Measurements from ENCODE around the gene HINT2. TPM values are rescaled to one million over a fixed set of nuclear protein-coding genes. Genes with fewer than 3 reads are reported as not detected.

HINT2 gene
- total and polyA plus RNA-seq, 3 experiments from 2014 or later: 65.1 to 71.7 (median 69.4) TPM

DNA sequence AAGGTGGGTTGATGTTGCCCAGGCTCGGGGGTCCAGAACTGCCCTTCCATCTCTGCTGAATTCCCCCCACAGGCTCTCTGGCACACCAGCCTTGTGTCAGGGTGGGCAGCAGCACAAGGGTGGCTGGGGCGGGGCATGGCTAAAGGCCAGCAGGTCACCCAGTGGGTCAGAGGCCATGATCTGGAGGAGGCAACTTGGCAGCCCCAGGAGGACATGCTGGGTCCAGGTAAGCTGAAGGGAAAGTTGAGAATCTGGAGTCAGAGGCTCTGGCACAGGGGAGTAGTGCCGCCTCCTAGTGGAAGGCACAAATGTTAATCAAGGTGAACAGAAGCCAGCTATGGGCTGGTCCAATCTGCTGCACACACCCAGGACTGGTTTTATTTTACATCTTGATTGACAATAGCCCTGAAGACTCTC is 20.4 kb upstream of the HINT2 start:
- H3K4me1 ChIP-seq (ENCODE audit: insufficient read depth, low read length): no peaks in the 10 kb centered on the region

DNA sequence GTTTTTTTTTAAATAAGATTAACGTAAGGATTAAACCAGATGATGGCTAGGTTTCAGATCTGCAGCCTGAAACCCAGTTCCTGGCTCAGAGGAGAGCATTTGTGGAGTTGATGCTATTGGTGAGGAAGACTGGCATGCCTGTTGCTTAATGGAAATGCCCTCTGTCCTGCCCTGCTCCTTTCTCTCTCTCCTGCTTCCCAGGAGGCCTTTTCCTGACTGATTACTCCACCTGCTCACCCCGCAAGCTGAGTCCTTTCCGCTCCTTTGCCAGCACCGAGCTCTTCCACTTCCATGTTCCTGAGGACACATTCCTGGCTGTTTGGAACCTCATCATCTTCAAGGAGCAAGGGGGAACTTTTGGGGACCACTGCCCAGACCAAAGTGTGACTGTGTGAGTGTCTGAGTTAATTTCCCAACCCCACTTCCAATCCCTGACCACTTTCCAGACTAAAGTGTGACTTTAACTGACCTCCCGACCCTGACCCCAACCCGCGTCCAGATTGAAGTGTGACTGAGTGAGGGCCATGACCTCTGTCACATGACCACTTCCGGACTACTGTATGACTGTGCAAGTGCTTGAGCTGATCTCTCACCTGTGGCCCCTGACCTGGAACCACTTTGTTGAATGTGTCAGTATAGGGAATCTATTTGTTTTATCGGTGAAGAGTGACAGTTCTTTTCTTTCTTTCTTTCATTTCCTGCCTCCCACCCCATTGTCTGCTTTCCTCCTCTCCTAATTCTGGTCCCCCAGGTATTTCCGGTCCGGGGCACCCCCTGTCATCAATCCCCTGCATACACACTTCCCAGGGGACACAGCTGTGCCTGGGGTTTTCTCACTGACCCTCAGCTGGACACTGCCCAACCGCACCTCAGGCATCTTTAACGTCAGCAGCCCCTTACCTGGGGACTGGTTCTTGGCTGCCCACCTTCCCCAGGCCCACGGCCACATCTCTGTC is 19.7 kb upstream of the HINT2 start:
- DNase-seq: no peak
- peaks cover 8 to 24% (median 8%) of the 10 kb centered on the region in 3 donors for H3K4me1 Mint-ChIP-seq

More for the DNA sequence above, 20.4 kb upstream of the HINT2 start:
- H3K9me3 ChIP-seq (ENCODE audit: low read length): no peaks in the 10 kb centered on the region
- H3K4me3 ChIP-seq (ENCODE audit: low read length): no peak overlapping the region
- H3K4me1 Mint-ChIP-seq: peaks cover 1 to 17% (median 1%) of the 10 kb centered on the region in 3 donors
- no peaks in the 10 kb centered on the region for H3K27me3 ChIP-seq (ENCODE audit: insufficient read depth, low read length, poor library complexity, severe bottlenecking)
- no peak for DNase-seq
- ChIA-PET POLR2A (no interaction called here), CTCF (interaction anchor here (0.7 to 2.8 kb wide), 7 partner anchors 10 to 99 kb away, joined by 3 to 18 read pairs (median 3); no protein-coding TSS in a partner anchor)
- no peaks in the 10 kb centered on the region for H3K27me3 Mint-ChIP-seq
- no peak overlapping the region for H3K27ac Mint-ChIP-seq
- H3K36me3 ChIP-seq (ENCODE audit: insufficient read depth, low read length): no peaks in the 10 kb centered on the region
- no peaks in the 10 kb centered on the region for H3K9me3 Mint-ChIP-seq
- H3K4me3 Mint-ChIP-seq: no peak overlapping the region
- no peaks in the 10 kb centered on the region for H3K36me3 Mint-ChIP-seq
- no peak overlapping the region for H3K27ac ChIP-seq (ENCODE audit: low read depth, low read length)

DNA sequence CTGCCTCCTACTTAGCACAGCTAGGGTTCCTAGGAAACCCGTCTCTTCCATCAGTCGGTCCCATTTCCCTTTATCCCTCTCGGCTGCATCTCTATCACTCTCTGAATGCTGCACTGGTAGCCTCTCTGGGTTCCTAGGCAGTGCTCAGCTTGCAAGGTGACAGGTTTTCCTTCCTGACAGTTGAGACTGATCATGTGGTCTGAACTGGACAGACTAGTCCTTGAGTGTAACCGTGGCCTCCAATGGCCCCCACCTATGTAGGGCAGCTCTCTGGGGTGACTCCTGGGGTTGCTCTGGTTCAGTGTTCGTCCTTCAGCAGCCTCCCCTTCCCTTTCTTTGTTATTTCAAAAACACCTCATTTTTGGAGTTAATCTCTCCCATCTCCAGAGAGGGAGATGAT is 18.0 kb upstream of the HINT2 start:
- Mint-ChIP-seq H3K27ac (peak overlapping the region in 1 of 8 donors; percentile 43), H3K36me3 (peaks cover 0 to 4% (median 0%) of the 10 kb centered on the region in 3 donors), H3K9me3 (no peaks in the 10 kb centered on the region), H3K4me3 (peak overlapping the region in 1 of 7 donors; percentile 78), H3K4me1 (peaks cover 18 to 34% (median 19%) of the 10 kb centered on the region in 3 donors), H3K27me3 (no peaks in the 10 kb centered on the region)
- Histone ChIP-seq H3K4me1 (ENCODE audit: insufficient read depth, low read length) (peaks cover 14% of the 10 kb centered on the region), H3K9me3 (ENCODE audit: low read length) (no peaks in the 10 kb centered on the region), H3K36me3 (ENCODE audit: insufficient read depth, low read length) (no peaks in the 10 kb centered on the region), H3K4me3 (ENCODE audit: low read length) (no peak overlapping the region), H3K27ac (ENCODE audit: low read depth, low read length) (no peak overlapping the region), H3K27me3 (ENCODE audit: insufficient read depth, low read length, poor library complexity, severe bottlenecking) (no peaks in the 10 kb centered on the region)
- CTCF ChIA-PET: interaction anchor here (2.5 kb wide), 1 partner anchor 42 kb away, joined by 8 read pairs; no protein-coding TSS in a partner anchor
- POLR2A ChIA-PET: no interaction called here
- no peak for DNase-seq

More for the DNA sequence above, 19.7 kb upstream of the HINT2 start:
- ChIA-PET POLR2A (interaction anchor here (0.7 kb wide), 1 partner anchor 80 kb away, joined by 9 read pairs; no protein-coding TSS in a partner anchor), CTCF (interaction anchor here (0.8 to 2.8 kb wide), 5 partner anchors 9 to 98 kb away, joined by 3 to 18 read pairs (median 4); no protein-coding TSS in a partner anchor)
- H3K4me3 ChIP-seq (ENCODE audit: low read length): no peak overlapping the region
- peaks cover 7% of the 10 kb centered on the region for H3K4me1 ChIP-seq (ENCODE audit: insufficient read depth, low read length)
- H3K9me3 Mint-ChIP-seq: no peaks in the 10 kb centered on the region
- H3K9me3 ChIP-seq (ENCODE audit: low read length): no peaks in the 10 kb centered on the region
- H3K36me3 ChIP-seq (ENCODE audit: insufficient read depth, low read length): no peaks in the 10 kb centered on the region
- no peaks in the 10 kb centered on the region for H3K27me3 Mint-ChIP-seq
- H3K27me3 ChIP-seq (ENCODE audit: insufficient read depth, low read length, poor library complexity, severe bottlenecking): no peaks in the 10 kb centered on the region
- no peak overlapping the region for H3K27ac ChIP-seq (ENCODE audit: low read depth, low read length)
- H3K27ac Mint-ChIP-seq: peak overlapping the region in 3 of 8 donors; percentile 42 to 55 (median 44)
- H3K4me3 Mint-ChIP-seq: peak overlapping the region in 1 of 7 donors; percentile 51
- no peaks in the 10 kb centered on the region for H3K36me3 Mint-ChIP-seq

DNA sequence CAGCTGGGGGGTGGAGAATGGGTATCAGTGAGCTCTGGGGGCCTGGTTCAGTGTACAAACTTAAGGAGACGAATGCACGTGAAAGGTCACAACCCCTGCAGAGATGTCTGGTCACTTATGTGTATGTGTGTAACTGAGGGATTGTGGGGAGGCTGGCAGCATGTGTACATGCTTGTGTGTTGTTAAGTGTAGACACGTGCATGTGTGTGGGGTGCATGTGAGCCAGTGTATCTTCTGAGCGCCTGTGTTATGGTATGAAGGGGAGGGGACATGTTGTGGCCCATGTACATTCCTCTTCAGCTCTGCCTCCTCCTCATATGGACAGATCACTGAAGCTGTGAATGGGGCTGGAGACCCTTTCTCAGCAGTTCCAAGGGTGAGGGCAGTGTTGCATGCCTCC is 16.2 kb upstream of the HINT2 start:
- Mint-ChIP-seq H3K36me3 (peaks cover 0 to 4% (median 0%) of the 10 kb centered on the region in 3 donors), H3K9me3 (no peaks in the 10 kb centered on the region), H3K4me1 (peaks cover 21 to 36% (median 22%) of the 10 kb centered on the region in 3 donors), H3K27me3 (no peaks in the 10 kb centered on the region), H3K27ac (peak overlapping the region in 1 of 8 donors; percentile 68), H3K4me3 (peak overlapping the region in 5 of 7 donors; percentile 17 to 80 (median 48))
- ChIA-PET CTCF (interaction anchor here (1.8 to 2.5 kb wide), 2 partner anchors 17 to 41 kb away, joined by 5 to 8 read pairs; partner anchors contain the start of gene HINT2), POLR2A (interaction anchor here (0.7 kb wide), 1 partner anchor 102 kb away, joined by 3 read pairs; no protein-coding TSS in a partner anchor)
- H3K27ac ChIP-seq (ENCODE audit: low read depth, low read length): no peak overlapping the region
- no peaks in the 10 kb centered on the region for H3K36me3 ChIP-seq (ENCODE audit: insufficient read depth, low read length)
- no peaks in the 10 kb centered on the region for H3K9me3 ChIP-seq (ENCODE audit: low read length)
- DNase-seq: no peak
- no peaks in the 10 kb centered on the region for H3K27me3 ChIP-seq (ENCODE audit: insufficient read depth, low read length, poor library complexity, severe bottlenecking)
- no peak overlapping the region for H3K4me3 ChIP-seq (ENCODE audit: low read length)
- H3K4me1 ChIP-seq (ENCODE audit: insufficient read depth, low read length): peaks cover 14% of the 10 kb centered on the region

DNA sequence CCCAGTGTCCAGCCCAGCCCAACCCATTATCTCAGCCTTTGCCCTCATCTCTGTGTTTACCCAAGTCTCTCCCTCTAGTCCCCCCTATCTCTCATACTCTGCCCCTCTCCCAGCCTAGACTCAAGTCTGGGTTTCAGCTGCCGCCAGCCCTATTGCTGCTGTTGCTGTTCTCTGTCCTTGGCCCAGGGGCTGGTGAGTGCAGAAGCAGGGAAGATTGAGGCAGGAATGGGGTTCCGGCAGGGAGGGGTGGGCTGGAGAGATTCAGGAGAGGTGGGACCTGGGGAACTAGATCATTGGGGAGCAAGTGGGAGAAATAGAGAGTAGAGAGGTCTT is 14.9 kb upstream of the HINT2 start:
- ChIA-PET POLR2A (interaction anchor here (1.3 kb wide), 1 partner anchor 18 kb away, joined by 3 read pairs; the partner anchor contains the start of gene SPAG8), CTCF (no interaction called here)
- Mint-ChIP-seq H3K4me1 (peaks cover 22 to 38% (median 24%) of the 10 kb centered on the region in 3 donors), H3K9me3 (no peaks in the 10 kb centered on the region), H3K4me3 (peak overlapping the region; percentile 79 to 89 (median 84)), H3K27ac (peak overlapping the region; percentile 81 to 95 (median 92)), H3K36me3 (peaks cover 0 to 4% (median 0%) of the 10 kb centered on the region in 3 donors), H3K27me3 (no peaks in the 10 kb centered on the region)
- no peak for DNase-seq
- no peaks in the 10 kb centered on the region for H3K36me3 ChIP-seq (ENCODE audit: insufficient read depth, low read length)
- H3K4me3 ChIP-seq (ENCODE audit: low read length): peak overlapping the region; percentile 90
- peak overlapping the region; percentile 64 for H3K27ac ChIP-seq (ENCODE audit: low read depth, low read length)
- no peaks in the 10 kb centered on the region for H3K9me3 ChIP-seq (ENCODE audit: low read length)
- no peaks in the 10 kb centered on the region for H3K27me3 ChIP-seq (ENCODE audit: insufficient read depth, low read length, poor library complexity, severe bottlenecking)
- H3K4me1 ChIP-seq (ENCODE audit: insufficient read depth, low read length): peaks cover 14% of the 10 kb centered on the region

DNA sequence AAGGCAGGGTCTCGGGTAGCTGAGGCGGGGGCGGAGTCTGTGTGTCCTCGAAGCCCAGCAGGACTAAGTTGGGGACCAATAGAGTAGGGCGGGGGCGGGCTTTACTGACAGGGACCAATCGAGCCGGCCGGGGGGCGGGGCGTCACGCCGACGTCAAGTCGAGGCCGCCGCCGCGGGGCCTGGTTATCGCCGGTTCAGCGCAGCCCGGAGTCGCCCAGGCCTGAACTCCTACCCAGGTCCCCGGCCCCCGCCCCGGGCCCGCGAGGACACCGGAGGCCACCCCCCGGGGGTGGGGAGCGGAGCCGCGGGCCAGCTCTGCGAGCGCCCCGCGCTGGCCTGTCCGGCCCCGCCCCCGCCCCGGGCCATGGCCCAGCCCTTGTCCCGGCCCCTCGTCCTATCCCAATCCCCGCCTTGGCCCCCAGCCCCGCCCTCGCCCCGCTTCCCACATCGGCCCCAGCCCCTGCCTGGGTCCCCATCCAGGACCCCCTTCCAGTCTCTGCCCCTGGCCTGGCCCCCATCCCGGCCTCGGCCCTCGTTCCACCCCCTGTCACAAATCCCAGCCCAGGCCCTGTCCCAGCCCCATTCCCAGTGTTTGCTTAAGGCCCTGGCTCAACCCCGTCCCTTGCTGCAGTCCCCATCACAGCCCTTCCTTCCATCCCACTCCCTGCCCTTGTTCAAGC is 14.4 kb upstream of the HINT2 start, which contains the start of gene TMEM8B:
Gene TMEM8B (plus strand): TSS at position 145 of the 680 bp plus-strand sequence. CDS start 220 bp downstream, at position 365.
- peak within 1 kb of the TSS; percentile 89 to 99 (median 94) for H3K4me3 Mint-ChIP-seq
- ChIA-PET POLR2A (interaction anchor here (0.6 to 1.5 kb wide), 4 partner anchors 14 to 119 kb away, joined by 3 to 5 read pairs (median 3); partner anchors contain the start of genes HINT2 and SPAG8), CTCF (interaction anchor here (1.1 to 1.5 kb wide), 2 partner anchors 15 to 39 kb away, joined by 3 to 5 read pairs; partner anchors contain the start of gene HINT2)
- H3K4me3 ChIP-seq (ENCODE audit: low read length): peak within 1 kb of the TSS; percentile 90
- peaks cover 14% of the 10 kb centered on the region for H3K4me1 ChIP-seq (ENCODE audit: insufficient read depth, low read length)
- H3K4me1 Mint-ChIP-seq: peaks cover 22 to 38% (median 24%) of the 10 kb centered on the region in 3 donors
- no peaks in the 10 kb centered on the region for H3K27me3 Mint-ChIP-seq
- no peaks in the 10 kb centered on the region for H3K9me3 Mint-ChIP-seq
- H3K36me3 ChIP-seq (ENCODE audit: insufficient read depth, low read length): no peaks in the 10 kb centered on the region
- no peaks in the 10 kb centered on the region for H3K27me3 ChIP-seq (ENCODE audit: insufficient read depth, low read length, poor library complexity, severe bottlenecking)
- peaks cover 0 to 4% (median 0%) of the 10 kb centered on the region in 3 donors for H3K36me3 Mint-ChIP-seq
- H3K9me3 ChIP-seq (ENCODE audit: low read length): no peaks in the 10 kb centered on the region
- DNase-seq: peak; percentile 86 to 96 (median 93)
- peak within 1 kb of the TSS; percentile 64 for H3K27ac ChIP-seq (ENCODE audit: low read depth, low read length)
- H3K27ac Mint-ChIP-seq: peak within 1 kb of the TSS; percentile 81 to 99 (median 96)

DNA sequence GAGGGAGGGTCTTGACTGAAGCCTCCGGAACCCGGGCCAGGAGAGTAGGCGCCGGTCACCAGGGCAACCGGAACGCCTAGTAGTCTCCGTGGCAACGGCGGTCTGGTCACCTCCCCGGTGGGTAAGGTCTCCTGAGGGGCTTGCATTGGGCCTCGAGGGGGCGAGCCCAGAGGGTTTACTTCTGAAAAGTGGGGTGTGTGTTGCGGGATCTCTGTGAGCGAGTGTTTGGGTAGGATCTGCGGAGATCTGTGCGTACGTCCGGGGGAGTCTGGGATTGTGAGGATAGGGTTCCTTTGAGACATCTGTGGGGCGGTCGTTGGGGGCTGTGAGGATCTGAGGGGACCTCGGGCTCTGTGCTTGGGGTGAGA is 13.9 kb upstream of the HINT2 start, which contains the start of gene FAM221B:
Gene FAM221B (minus strand): TSS at position 17 of the 368 bp plus-strand sequence. CDS start 2,571 bp downstream, outside the sequence.
- DNase-seq: peak in 2 of 5 donors; percentile 10 to 38
- CTCF ChIA-PET: interaction anchor here (1.1 to 1.5 kb wide), 2 partner anchors 14 to 38 kb away, joined by 3 to 5 read pairs; partner anchors contain the start of gene HINT2
- Mint-ChIP-seq H3K27ac (peak within 1 kb of the TSS; percentile 25 to 99 (median 96)), H3K27me3 (no peaks in the 10 kb centered on the region), H3K4me3 (peak within 1 kb of the TSS; percentile 89 to 99 (median 94)), H3K36me3 (peaks cover 0 to 4% (median 0%) of the 10 kb centered on the region in 3 donors), H3K4me1 (peaks cover 22 to 38% (median 24%) of the 10 kb centered on the region in 3 donors), H3K9me3 (no peaks in the 10 kb centered on the region)
- no peaks in the 10 kb centered on the region for H3K9me3 ChIP-seq (ENCODE audit: low read length)
- no peaks in the 10 kb centered on the region for H3K27me3 ChIP-seq (ENCODE audit: insufficient read depth, low read length, poor library complexity, severe bottlenecking)
- H3K4me1 ChIP-seq (ENCODE audit: insufficient read depth, low read length): peaks cover 14% of the 10 kb centered on the region
- POLR2A ChIA-PET: interaction anchor here (0.6 to 1.5 kb wide), 4 partner anchors 14 to 119 kb away, joined by 3 to 5 read pairs (median 3); partner anchors contain the start of genes HINT2 and SPAG8
- peak within 1 kb of the TSS; percentile 64 for H3K27ac ChIP-seq (ENCODE audit: low read depth, low read length)
- H3K36me3 ChIP-seq (ENCODE audit: insufficient read depth, low read length): no peaks in the 10 kb centered on the region
- H3K4me3 ChIP-seq (ENCODE audit: low read length): peak within 1 kb of the TSS; percentile 90
